ENCODE measurements around the gene FOXP1. TPM values are rescaled to one million over a fixed set of nuclear protein-coding genes. Genes with fewer than 3 reads are reported as not detected.

Gene FOXP1
- total and polyA plus RNA-seq, 2 of the 8 experiments (the other 6 are each of a cell fraction or from before 2014, with no cell fraction given): 13.9 to 25.4 TPM

DNA sequence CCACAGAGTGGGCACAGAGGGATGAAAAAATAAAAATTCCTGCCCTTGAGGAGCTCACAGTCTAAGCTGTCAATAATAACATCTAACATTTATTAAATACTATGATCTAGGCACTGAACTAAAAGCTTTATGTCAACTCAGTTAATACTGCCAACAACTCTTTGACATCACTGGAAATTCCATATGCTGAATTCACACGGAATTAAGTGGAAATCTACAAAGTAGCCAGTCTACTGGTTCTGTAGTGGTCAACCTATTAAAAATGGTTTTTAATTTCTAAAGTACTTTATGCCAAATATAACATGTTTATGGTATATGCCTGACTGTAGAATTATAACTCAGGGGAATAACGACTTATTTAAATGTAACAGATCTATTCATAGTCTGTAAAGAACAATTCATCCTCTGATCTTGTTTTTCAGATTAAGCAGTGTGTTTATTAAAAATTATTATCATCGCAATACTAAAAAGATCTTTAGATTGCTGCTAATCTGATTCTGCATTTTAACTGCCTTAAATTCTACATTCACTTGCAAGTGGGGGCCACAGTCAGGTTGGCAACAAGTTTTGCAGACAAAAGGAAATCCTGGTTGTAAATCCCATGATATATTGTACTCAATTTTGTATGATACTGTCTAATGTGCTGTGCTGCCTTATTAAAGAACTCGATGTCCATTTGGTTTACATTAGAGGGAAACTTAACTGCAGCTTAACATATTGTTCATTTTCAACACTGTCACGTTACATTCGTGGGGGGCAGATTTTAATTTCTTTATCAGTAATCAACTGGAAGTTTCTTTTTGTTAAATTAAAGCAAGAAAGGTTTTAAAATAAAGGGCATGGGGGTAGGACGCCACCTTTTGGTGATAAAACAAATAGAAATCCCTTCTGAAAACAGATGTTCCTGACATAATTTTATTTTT is 2.6 kb upstream of the FOXP1 start (continued):
- TF ChIP-seq, protein P1, sequence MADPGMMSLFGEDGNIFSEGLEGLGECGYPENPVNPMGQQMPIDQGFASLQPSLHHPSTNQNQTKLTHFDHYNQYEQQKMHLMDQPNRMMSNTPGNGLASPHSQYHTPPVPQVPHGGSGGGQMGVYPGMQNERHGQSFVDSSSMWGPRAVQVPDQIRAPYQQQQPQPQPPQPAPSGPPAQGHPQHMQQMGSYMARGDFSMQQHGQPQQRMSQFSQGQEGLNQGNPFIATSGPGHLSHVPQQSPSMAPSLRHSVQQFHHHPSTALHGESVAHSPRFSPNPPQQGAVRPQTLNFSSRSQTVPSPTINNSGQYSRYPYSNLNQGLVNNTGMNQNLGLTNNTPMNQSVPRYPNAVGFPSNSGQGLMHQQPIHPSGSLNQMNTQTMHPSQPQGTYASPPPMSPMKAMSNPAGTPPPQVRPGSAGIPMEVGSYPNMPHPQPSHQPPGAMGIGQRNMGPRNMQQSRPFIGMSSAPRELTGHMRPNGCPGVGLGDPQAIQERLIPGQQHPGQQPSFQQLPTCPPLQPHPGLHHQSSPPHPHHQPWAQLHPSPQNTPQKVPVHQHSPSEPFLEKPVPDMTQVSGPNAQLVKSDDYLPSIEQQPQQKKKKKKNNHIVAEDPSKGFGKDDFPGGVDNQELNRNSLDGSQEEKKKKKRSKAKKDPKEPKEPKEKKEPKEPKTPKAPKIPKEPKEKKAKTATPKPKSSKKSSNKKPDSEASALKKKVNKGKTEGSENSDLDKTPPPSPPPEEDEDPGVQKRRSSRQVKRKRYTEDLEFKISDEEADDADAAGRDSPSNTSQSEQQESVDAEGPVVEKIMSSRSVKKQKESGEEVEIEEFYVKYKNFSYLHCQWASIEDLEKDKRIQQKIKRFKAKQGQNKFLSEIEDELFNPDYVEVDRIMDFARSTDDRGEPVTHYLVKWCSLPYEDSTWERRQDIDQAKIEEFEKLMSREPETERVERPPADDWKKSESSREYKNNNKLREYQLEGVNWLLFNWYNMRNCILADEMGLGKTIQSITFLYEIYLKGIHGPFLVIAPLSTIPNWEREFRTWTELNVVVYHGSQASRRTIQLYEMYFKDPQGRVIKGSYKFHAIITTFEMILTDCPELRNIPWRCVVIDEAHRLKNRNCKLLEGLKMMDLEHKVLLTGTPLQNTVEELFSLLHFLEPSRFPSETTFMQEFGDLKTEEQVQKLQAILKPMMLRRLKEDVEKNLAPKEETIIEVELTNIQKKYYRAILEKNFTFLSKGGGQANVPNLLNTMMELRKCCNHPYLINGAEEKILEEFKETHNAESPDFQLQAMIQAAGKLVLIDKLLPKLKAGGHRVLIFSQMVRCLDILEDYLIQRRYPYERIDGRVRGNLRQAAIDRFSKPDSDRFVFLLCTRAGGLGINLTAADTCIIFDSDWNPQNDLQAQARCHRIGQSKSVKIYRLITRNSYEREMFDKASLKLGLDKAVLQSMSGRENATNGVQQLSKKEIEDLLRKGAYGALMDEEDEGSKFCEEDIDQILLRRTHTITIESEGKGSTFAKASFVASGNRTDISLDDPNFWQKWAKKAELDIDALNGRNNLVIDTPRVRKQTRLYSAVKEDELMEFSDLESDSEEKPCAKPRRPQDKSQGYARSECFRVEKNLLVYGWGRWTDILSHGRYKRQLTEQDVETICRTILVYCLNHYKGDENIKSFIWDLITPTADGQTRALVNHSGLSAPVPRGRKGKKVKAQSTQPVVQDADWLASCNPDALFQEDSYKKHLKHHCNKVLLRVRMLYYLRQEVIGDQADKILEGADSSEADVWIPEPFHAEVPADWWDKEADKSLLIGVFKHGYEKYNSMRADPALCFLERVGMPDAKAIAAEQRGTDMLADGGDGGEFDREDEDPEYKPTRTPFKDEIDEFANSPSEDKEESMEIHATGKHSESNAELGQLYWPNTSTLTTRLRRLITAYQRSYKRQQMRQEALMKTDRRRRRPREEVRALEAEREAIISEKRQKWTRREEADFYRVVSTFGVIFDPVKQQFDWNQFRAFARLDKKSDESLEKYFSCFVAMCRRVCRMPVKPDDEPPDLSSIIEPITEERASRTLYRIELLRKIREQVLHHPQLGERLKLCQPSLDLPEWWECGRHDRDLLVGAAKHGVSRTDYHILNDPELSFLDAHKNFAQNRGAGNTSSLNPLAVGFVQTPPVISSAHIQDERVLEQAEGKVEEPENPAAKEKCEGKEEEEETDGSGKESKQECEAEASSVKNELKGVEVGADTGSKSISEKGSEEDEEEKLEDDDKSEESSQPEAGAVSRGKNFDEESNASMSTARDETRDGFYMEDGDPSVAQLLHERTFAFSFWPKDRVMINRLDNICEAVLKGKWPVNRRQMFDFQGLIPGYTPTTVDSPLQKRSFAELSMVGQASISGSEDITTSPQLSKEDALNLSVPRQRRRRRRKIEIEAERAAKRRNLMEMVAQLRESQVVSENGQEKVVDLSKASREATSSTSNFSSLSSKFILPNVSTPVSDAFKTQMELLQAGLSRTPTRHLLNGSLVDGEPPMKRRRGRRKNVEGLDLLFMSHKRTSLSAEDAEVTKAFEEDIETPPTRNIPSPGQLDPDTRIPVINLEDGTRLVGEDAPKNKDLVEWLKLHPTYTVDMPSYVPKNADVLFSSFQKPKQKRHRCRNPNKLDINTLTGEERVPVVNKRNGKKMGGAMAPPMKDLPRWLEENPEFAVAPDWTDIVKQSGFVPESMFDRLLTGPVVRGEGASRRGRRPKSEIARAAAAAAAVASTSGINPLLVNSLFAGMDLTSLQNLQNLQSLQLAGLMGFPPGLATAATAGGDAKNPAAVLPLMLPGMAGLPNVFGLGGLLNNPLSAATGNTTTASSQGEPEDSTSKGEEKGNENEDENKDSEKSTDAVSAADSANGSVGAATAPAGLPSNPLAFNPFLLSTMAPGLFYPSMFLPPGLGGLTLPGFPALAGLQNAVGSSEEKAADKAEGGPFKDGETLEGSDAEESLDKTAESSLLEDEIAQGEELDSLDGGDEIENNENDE (IDR thresholded peaks at IDR 0.05; ENCODE audit: insufficient replicate concordance, low read length): no peak
- TF ChIP-seq TCF12 (IDR thresholded peaks at IDR 0.05; ENCODE audit: low read depth, low read length) (no peak), RAD21 (IDR thresholded peaks at IDR 0.05 in 1 of 2, conservative IDR thresholded peaks at IDR 0.05 in 1 of 2; ENCODE audit: low read depth in 2 of 2, low read length in 2 of 2) (peak; percentile 55 to 71)
- TF ChIP-seq, protein P2, sequence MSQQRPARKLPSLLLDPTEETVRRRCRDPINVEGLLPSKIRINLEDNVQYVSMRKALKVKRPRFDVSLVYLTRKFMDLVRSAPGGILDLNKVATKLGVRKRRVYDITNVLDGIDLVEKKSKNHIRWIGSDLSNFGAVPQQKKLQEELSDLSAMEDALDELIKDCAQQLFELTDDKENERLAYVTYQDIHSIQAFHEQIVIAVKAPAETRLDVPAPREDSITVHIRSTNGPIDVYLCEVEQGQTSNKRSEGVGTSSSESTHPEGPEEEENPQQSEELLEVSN (IDR thresholded peaks at IDR 0.05): no peak

Measured in H1 (cell line).